HepG2 (cell line): ENCODE measurements around the gene TIA1. TPM values are rescaled to one million over a fixed set of nuclear protein-coding genes. Genes with fewer than 3 reads are reported as not detected.

Source experiments
- BCLAF1 ChIP-seq: fragments of 450-650 bp; IDR thresholded peaks from 2 replicates; pipeline ENCODE4 v1.6.1; 2017; ENCODE audit warnings: mild to moderate bottlenecking
- CREM ChIP-seq, 2 experiments: sonication (generic) in 1 of 2; formaldehyde crosslinking in 1 of 2; IDR thresholded peaks; 2 replicates each; pipeline versions ENCODE4 v1.4.0 to v1.6.1; 2016 to 2020; ENCODE audit warnings: antibody characterized with exemption in 1 of 2, mild to moderate bottlenecking in 1 of 2, missing genetic modification reagents in 1 of 2
- EHMT2 ChIP-seq: fragments of 200-600 bp; sonication (generic); IDR thresholded peaks from 2 replicates; pipeline ENCODE4 v1.7.0; 2017; ENCODE audit warnings: antibody characterized with exemption, low read depth, low read length, borderline replicate concordance
- GFI1 ChIP-seq: sonication (generic); formaldehyde crosslinking; IDR thresholded peaks from 2 replicates; pipeline ENCODE4 v1.5.0; 2020; ENCODE audit warnings: missing genetic modification reagents, mild to moderate bottlenecking, borderline replicate concordance
- HNRNPL ChIP-seq: fragments of 200-400 bp; formaldehyde crosslinking; IDR thresholded peaks from 2 replicates; pipeline ENCODE4 v1.6.1; 2017; ENCODE audit warnings: mild to moderate bottlenecking, low read depth, low read length
- HNRNPLL ChIP-seq: fragments of 200-400 bp; formaldehyde crosslinking; IDR thresholded peaks from 2 replicates; pipeline ENCODE4 v1.6.1; 2017; ENCODE audit warnings: mild to moderate bottlenecking, low read depth, low read length; ENCODE audit not compliant: poor library complexity, severe bottlenecking
- HOXA3 ChIP-seq: sonication (generic); formaldehyde crosslinking; IDR thresholded peaks from 2 replicates; pipeline ENCODE4 v1.5.0; 2020; ENCODE audit warnings: missing genetic modification reagents
- JUNB ChIP-seq: sonication (generic); formaldehyde crosslinking; IDR thresholded peaks from 2 replicates; pipeline ENCODE4 v1.8.0; 2022; ENCODE audit warnings: missing genetic modification reagents, mild to moderate bottlenecking, borderline replicate concordance
- KAT8 ChIP-seq: IDR thresholded peaks from 2 replicates; pipeline ENCODE4 v1.6.1; 2016; ENCODE audit warnings: missing genetic modification reagents, missing compliant biosample characterization
- NFRKB ChIP-seq: fragments of 450-650 bp; IDR thresholded peaks from 2 replicates; pipeline ENCODE4 v1.6.1; 2017
- NRL ChIP-seq: sonication (generic); formaldehyde crosslinking; IDR thresholded peaks from 2 replicates; pipeline ENCODE4 v1.5.0; 2020; ENCODE audit warnings: missing genetic modification reagents, mild to moderate bottlenecking, moderate library complexity, borderline replicate concordance
- POLR2AphosphoS2 ChIP-seq: IDR thresholded peaks from 2 replicates; pipeline ENCODE4 v1.6.1; 2011; ENCODE audit warnings: low read depth, low read length, improper control_type of control experiment
- POLR2AphosphoS5 ChIP-seq: IDR thresholded peaks from 2 replicates; pipeline ENCODE4 v1.6.1; 2012; ENCODE audit warnings: low read depth, low read length
- SMAD9 ChIP-seq: sonication (generic); formaldehyde crosslinking; IDR thresholded peaks from 2 replicates; pipeline ENCODE4 v1.5.1; 2020; ENCODE audit warnings: mild to moderate bottlenecking, missing genetic modification reagents
- SP4 ChIP-seq: sonication (generic); formaldehyde crosslinking; IDR thresholded peaks from 2 replicates; pipeline ENCODE4 v1.8.1; 2023; ENCODE audit warnings: mild to moderate bottlenecking, missing genetic modification reagents
- TEAD3 ChIP-seq: optimal IDR thresholded peaks from 2 replicates; pipeline ENCODE3; 2016; ENCODE audit warnings: borderline replicate concordance
- ZBTB10 ChIP-seq: sonication (generic); formaldehyde crosslinking; IDR thresholded peaks from 2 replicates; pipeline ENCODE4 v1.4.0; 2020; ENCODE audit warnings: missing genetic modification reagents, borderline replicate concordance
- ZBTB37 ChIP-seq: sonication (generic); formaldehyde crosslinking; IDR thresholded peaks from 2 replicates; pipeline ENCODE4 v1.4.0; 2020; ENCODE audit warnings: mild to moderate bottlenecking, missing genetic modification reagents
- ZFAT ChIP-seq: sonication (generic); formaldehyde crosslinking; conservative IDR thresholded peaks from 2 replicates; pipeline ENCODE4 v1.8.1; 2023; ENCODE audit warnings: missing genetic modification reagents, inconsistent platforms
- ZNF138 ChIP-seq: sonication (generic); formaldehyde crosslinking; IDR thresholded peaks from 2 replicates; pipeline ENCODE4 v1.5.0; 2020; ENCODE audit warnings: mild to moderate bottlenecking, low read depth, missing genetic modification reagents
- ZNF326 ChIP-seq: sonication (generic); formaldehyde crosslinking; IDR thresholded peaks from 2 replicates; pipeline ENCODE4 v1.4.0; 2020; ENCODE audit warnings: missing genetic modification reagents, borderline replicate concordance
- ZNF614 ChIP-seq: IDR thresholded peaks from 2 replicates; pipeline ENCODE4 v1.6.1; 2018; ENCODE audit warnings: missing biosample characterization, missing genetic modification reagents, inconsistent platforms, borderline replicate concordance
- ZZZ3 ChIP-seq: sonication (generic); formaldehyde crosslinking; IDR thresholded peaks from 2 replicates; pipeline ENCODE4 v1.4.0; 2020; ENCODE audit warnings: missing genetic modification reagents, mild to moderate bottlenecking, borderline replicate concordance
- polyA plus RNA-seq, 8 experiments: library from polyadenylated mRNA; depleted of rRNA in 3 of 8; stranded (reverse) in 7 of 8; unstranded in 1 of 8; fragments of >200 nt; fragmentation: Illumina TruSeq in 4 of 8; extraction: Trizol in 4 of 8; gene quantifications; 2 replicates each; pipeline versions ENCODE4 v1.2.1 to v1.2.3, GENCODE V29; 2011 to 2016; ENCODE audit warnings: low read depth in 4 of 8, missing spikeins in 1 of 8, mixed read lengths in 1 of 8; ENCODE audit not compliant: insufficient read depth in 1 of 8
- total RNA-seq, 5 experiments: library from RNA; depleted of rRNA; stranded (reverse); fragments of >200 nt; fragmentation: Illumina TruSeq; extraction: Trizol; gene quantifications; 2 replicates each; pipeline ENCODE4 v1.2.3, GENCODE V29; 2016; ENCODE audit warnings: low read depth in 1 of 5

TIA1 gene
- total and polyA plus RNA-seq, 2 of the 13 experiments (the other 11 are each of a cell fraction or from before 2014, with no cell fraction given), result 209 to 319 TPM

- TF ChIP-seq ZNF326 (CRISPR knock-in tag), result no peak
- 0 out of 2 replicates have a peak, but pooled peaks have one; percentile 37 for TF ChIP-seq HNRNPL
- TF ChIP-seq KAT8, result peak; percentile 96
- peak; percentile 82 for TF ChIP-seq POLR2AphosphoS5
- no peak for TF ChIP-seq JUNB (CRISPR knock-in tag)
- peak; percentile 92 for TF ChIP-seq NRL (CRISPR knock-in tag)
- no peak for TF ChIP-seq POLR2AphosphoS2
- TF ChIP-seq ZZZ3 (CRISPR knock-in tag), result peak; percentile 96; the same call in 1 of the 2 replicates
- TF ChIP-seq ZBTB10, result no peak
- no peak for TF ChIP-seq SMAD9 (CRISPR knock-in tag)
- peak; percentile 94 for TF ChIP-seq CREM (IDR thresholded peaks at IDR 0.05)
- TF ChIP-seq CREM (CRISPR knock-in tag; IDR thresholded peaks at IDR 0.05), result 0 out of 2 replicates have a peak, but pooled peaks have one; percentile 20
- peak; percentile 88; the same call in 1 of the 2 replicates for TF ChIP-seq ZNF138
- TF ChIP-seq GFI1 (CRISPR knock-in tag), result peak; percentile 71
- TF ChIP-seq SP4 (CRISPR knock-in tag), result peak; percentile 99
- peak; percentile 79; the same call in 1 of the 2 replicates for TF ChIP-seq HOXA3 (CRISPR knock-in tag)
- TF ChIP-seq TEAD3, result peak; percentile 74
- no peak for TF ChIP-seq BCLAF1
- TF ChIP-seq ZNF614, result peak; percentile 63; the same call in 1 of the 2 replicates
- TF ChIP-seq NFRKB, result no peak
- TF ChIP-seq ZBTB37 (CRISPR knock-in tag), result no peak
- TF ChIP-seq EHMT2, result no peak; the same call in 1 of the 2 replicates
- TF ChIP-seq ZFAT (CRISPR knock-in tag), result no peak
- TF ChIP-seq HNRNPLL, result peak; percentile 80
Measured at GRCh38 chr2:70190418-70191243, 57.8 kb downstream of the TIA1 start, which contains the start of gene C2orf42 (continued).
